Lung (tissue), 16 donors: ENCODE data around the gene PRDM13. TPM values are rescaled to one million over a fixed set of nuclear protein-coding genes. Genes with fewer than 3 reads are reported as not detected.

ENCODE experiments used
- ATAC-seq: fragments of 200-7000 bp; cut with Tn5 transposase; one replicate; pipeline ENCODE4 v1.9.1; 2020; ENCODE audit warnings: moderate number of reproducible peaks; ENCODE audit not compliant: insufficient read depth, low FRiP score
- DNase-seq, 3 donors: peaks; one replicate each; pipeline ENCODE4 v3.0.0-alpha.2; 2013 to 2017
- H3K27ac ChIP-seq, 2 donors: one replicate each; pipeline ENCODE4 v1.5.1; 2013; ENCODE audit warnings: mild to moderate bottlenecking in 2 of 2, moderate library complexity in 2 of 2, control low read depth in 1 of 2, inconsistent platforms in 1 of 2, low read depth in 1 of 2, low read length in 1 of 2
- H3K27me3 ChIP-seq, 3 donors: one replicate each; pipeline ENCODE4 v1.5.1; 2013; ENCODE audit warnings: low read length in 2 of 3; ENCODE audit not compliant: control insufficient read depth in 3 of 3, insufficient read depth in 3 of 3
- H3K36me3 ChIP-seq, 4 donors: one replicate each; pipeline ENCODE4 v1.5.1; 2013; ENCODE audit warnings: low read length in 4 of 4, mild to moderate bottlenecking in 1 of 4, moderate library complexity in 1 of 4; ENCODE audit not compliant: control insufficient read depth in 4 of 4, insufficient read depth in 4 of 4
- H3K4me1 ChIP-seq, 5 donors: one replicate each; pipeline ENCODE4 v1.5.1; 2013; ENCODE audit warnings: low read length in 5 of 5, mild to moderate bottlenecking in 2 of 5, moderate library complexity in 1 of 5; ENCODE audit not compliant: control insufficient read depth in 5 of 5, insufficient read depth in 5 of 5
- H3K4me3 ChIP-seq: one replicate; pipeline ENCODE4 v1.5.1; 2013; ENCODE audit warnings: mild to moderate bottlenecking, control low read depth, moderate library complexity
- H3K9ac ChIP-seq, 2 donors: one replicate each; pipeline ENCODE4 v1.5.1; 2013; ENCODE audit warnings: low read length in 2 of 2, control low read depth in 1 of 2; ENCODE audit not compliant: insufficient read depth in 1 of 2
- H3K9me3 ChIP-seq, 4 donors: one replicate each; pipeline ENCODE4 v1.5.1; 2013; ENCODE audit warnings: low read length in 3 of 4, mild to moderate bottlenecking in 1 of 4, moderate library complexity in 1 of 4; ENCODE audit not compliant: control insufficient read depth in 4 of 4, insufficient read depth in 3 of 4
- WGBS, 2 donors: extraction: QIAGEN DNeasy Blood & Tissue Kit; methylation state at CpG; one replicate each; pipeline ENCODE4 v1.1.7; 2013; 5-methylcytosine and 5-hydroxymethylcytosine counted together
- long read RNA-seq, 5 donors: transcript quantifications; one replicate each; lab custom pipeline, GENCODE V29; 2026
- polyA plus RNA-seq, 2 donors: library from polyadenylated mRNA; stranded (reverse); fragments of 200-250 nt; gene quantifications; one replicate each; pipeline ENCODE4 v1.2.1, GENCODE V29; 2013
- total RNA-seq, 2 donors: library from RNA; depleted of rRNA in 1 of 2; stranded (reverse); fragments of >200 nt in 1 of 2; gene quantifications; one replicate each; pipeline ENCODE4 v1.2.1, GENCODE V29; 2014 to 2021
- TF ChIP-seq, protein P1 (sequence below): IDR thresholded peaks from 2 replicates; pipeline ENCODE4 v1.5.1; 2012; ENCODE audit warnings: mild to moderate bottlenecking; ENCODE audit errors: control extremely low read depth, extremely low read depth
- donor health status: control.
- donor health status: control.
- donor health status: Bipolar disorder and iron deficiency.
- donor health status: healthy.
- donor health status: DM: yes; HTN: yes; CAD: no.

PRDM13 gene
- not detected for total RNA-seq
- polyA plus RNA-seq, result not detected
- long read RNA-seq, donor 1, result 0 reads
- long read RNA-seq, donor 2, result 0 reads
- long read RNA-seq, donor 3, result 0 reads
- long read RNA-seq, donor 4, result 0 reads
- long read RNA-seq, donor 5, result 0 reads

DNA sequence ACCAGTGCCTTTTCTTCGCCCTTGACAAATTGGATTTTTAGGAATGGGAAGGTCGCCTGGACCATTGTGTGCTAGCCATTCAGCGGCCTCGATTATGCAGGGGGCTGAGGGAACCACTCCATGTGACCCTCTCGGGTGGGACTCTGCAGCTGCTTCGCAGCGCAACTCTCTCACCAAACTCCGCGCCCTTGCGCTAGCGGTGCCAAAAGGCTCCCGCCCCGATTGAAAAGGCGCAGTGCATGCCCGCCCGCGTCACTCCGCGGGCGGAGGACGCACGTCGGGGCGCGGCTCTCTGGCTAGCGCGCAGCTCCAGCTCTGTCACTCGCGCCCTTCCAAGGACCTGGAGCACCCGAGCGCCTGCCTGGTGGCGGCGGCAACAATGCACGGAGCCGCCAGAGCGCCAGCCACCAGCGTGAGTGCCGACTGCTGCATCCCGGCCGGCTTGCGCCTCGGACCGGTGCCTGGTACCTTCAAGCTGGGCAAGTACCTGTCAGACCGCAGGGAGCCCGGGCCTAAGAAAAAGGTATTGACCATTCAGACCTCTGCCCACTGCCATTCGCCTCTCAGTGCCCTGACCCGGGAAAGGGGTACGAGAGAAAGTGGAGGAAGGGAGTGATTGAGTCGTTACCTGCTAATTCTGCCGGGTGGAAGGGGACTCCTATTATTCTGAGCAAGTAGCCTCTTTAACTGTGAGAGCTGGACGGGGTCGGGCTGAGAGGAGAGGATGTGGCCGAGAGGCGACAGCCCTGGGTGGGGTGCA, at the start of gene PRDM13:
TSS of gene PRDM13 (plus strand) at position 178 of the 760 bp plus-strand sequence. CDS start at position 380, 202 bp downstream.
- WGBS, 2 donors, result 6 to 8% methylated on average over 52 to 54 of the region's 54 CpGs
- ATAC-seq, result no peak
- H3K4me3 ChIP-seq, result no peak within 1 kb of the TSS
- no peak for DNase-seq
- H3K36me3 ChIP-seq, result no peaks in the 10 kb centered on the region
- peaks cover 14 to 99% (median 96%) of the 10 kb centered on the region in 3 donors for H3K27me3 ChIP-seq
- no peak within 1 kb of the TSS for H3K9ac ChIP-seq
- TF ChIP-seq, protein P1, sequence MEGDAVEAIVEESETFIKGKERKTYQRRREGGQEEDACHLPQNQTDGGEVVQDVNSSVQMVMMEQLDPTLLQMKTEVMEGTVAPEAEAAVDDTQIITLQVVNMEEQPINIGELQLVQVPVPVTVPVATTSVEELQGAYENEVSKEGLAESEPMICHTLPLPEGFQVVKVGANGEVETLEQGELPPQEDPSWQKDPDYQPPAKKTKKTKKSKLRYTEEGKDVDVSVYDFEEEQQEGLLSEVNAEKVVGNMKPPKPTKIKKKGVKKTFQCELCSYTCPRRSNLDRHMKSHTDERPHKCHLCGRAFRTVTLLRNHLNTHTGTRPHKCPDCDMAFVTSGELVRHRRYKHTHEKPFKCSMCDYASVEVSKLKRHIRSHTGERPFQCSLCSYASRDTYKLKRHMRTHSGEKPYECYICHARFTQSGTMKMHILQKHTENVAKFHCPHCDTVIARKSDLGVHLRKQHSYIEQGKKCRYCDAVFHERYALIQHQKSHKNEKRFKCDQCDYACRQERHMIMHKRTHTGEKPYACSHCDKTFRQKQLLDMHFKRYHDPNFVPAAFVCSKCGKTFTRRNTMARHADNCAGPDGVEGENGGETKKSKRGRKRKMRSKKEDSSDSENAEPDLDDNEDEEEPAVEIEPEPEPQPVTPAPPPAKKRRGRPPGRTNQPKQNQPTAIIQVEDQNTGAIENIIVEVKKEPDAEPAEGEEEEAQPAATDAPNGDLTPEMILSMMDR, result no peak
- H3K4me1 ChIP-seq, result peaks cover 0 to 15% (median 8%) of the 10 kb centered on the region in 5 donors
- peaks cover 0 to 8% (median 0%) of the 10 kb centered on the region in 4 donors for H3K9me3 ChIP-seq
- no peak within 1 kb of the TSS for H3K27ac ChIP-seq

DNA sequence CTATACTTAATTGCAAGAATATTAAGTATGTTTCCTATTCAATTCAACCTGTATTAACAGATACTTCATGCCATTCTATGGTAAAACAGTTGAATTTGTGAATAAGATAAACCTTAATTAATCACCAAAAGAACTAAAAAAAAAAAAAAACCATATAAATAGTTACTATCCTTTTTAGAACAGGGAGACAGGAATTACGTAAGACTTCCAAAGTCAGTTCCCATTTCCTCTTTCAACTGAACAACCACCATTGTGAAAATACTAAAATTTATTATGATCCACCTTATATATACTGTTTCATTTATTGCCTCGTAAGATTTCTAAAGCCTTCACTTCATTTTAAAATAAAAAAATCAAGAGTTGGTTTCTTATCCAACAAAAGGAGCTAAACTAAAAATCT, 47.6 kb upstream of the PRDM13 start:
- 53 to 78% methylated on average over 2 of the region's 2 CpGs for WGBS, 2 donors
- Histone ChIP-seq H3K27ac (no peak overlapping the region), H3K9ac (no peak overlapping the region), H3K9me3 (no peaks in the 10 kb centered on the region), H3K27me3 (no peaks in the 10 kb centered on the region), H3K4me1 (peaks cover 0 to 5% (median 2%) of the 10 kb centered on the region in 5 donors), H3K4me3 (no peak overlapping the region), H3K36me3 (peaks cover 5 to 38% (median 22%) of the 10 kb centered on the region in 4 donors)
- ATAC-seq (no peak), DNase-seq (no peak)
- TF ChIP-seq, protein P1, result no peak

DNA sequence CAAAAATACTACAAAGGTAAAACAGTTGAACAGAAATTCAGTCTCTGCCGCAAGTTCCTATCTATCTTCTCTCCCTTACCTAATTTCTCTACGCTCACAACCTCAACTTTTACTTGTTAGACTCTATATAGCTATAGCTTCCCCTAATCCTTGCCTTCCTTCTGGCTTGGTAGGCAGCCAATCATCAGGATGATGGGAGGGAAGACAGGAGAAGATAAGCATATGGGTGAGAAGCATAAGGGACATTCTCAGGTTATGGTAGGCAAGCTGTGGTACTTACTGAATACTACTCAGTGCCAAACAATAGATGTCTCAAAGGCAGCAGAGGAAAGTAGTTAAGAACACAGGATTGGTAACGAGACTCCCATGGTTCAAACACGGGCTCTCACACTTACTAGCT, 46.0 kb upstream of the PRDM13 start:
- DNase-seq, result no peak
- 97 to 99% methylated on average over 4 of the region's 4 CpGs for WGBS, 2 donors
- H3K4me1 ChIP-seq, result peaks cover 0 to 5% (median 2%) of the 10 kb centered on the region in 5 donors
- H3K9me3 ChIP-seq, result no peaks in the 10 kb centered on the region
- H3K27ac ChIP-seq, result no peak overlapping the region
- H3K4me3 ChIP-seq, result no peak overlapping the region
- no peak overlapping the region for H3K9ac ChIP-seq
- TF ChIP-seq, protein P1, result no peak
- peaks cover 5 to 29% (median 15%) of the 10 kb centered on the region in 4 donors for H3K36me3 ChIP-seq
- no peak for ATAC-seq
- H3K27me3 ChIP-seq, result no peaks in the 10 kb centered on the region
